Right lobe of liver (tissue), 4 donors: Measurements from ENCODE around the gene SLC28A3.
"Not testable (repeated sequence)": the region's sequence is repeated elsewhere in the genome, so short reads cannot be mapped to it uniquely, and the experiment has no call there.

Source experiments
- POLR2A ChIP-seq: fragments of 450-650 bp; IDR thresholded peaks from one replicate; pipeline ENCODE4 v1.6.1; 2017; ENCODE audit warnings: antibody characterized with exemption, mild to moderate bottlenecking
- TF ChIP-seq, protein P1 (sequence below), 4 donors: fragments of 200-600 bp in 3 of 4; fragments of 450-650 bp in 1 of 4; IDR thresholded peaks; one replicate each; pipeline versions ENCODE4 v1.5.1 to v1.8.0; 2016 to 2022; ENCODE audit warnings: antibody characterized with exemption in 4 of 4, mild to moderate bottlenecking in 2 of 4
- donor health status: DM: no; HTN: no; CAD: no.
- donor health status: DM: no; HTN: no; CAD: no.
- donor health status: DM: no; HTN: yes; CAD: no.

DNA sequence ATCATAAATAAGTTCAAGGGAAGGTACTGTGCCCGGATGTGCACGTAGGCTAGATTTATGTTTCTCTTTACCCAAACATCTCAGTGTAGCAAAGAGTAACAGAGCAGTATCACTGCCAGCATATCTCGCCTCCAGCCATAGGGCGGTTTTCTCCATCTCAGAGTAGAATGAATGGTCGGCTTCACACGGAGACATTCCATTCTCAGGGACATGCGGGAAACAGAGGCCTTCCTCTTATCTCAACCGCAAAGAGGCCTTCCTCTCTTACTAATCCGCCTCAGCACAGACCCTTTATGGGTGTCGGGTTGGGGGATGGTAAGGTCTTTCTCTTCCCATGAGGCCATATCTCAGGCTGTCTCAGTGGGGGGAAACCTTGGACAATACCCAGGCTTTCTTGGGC is 27.2 kb upstream of the SLC28A3 start:
- TF ChIP-seq, protein P1, sequence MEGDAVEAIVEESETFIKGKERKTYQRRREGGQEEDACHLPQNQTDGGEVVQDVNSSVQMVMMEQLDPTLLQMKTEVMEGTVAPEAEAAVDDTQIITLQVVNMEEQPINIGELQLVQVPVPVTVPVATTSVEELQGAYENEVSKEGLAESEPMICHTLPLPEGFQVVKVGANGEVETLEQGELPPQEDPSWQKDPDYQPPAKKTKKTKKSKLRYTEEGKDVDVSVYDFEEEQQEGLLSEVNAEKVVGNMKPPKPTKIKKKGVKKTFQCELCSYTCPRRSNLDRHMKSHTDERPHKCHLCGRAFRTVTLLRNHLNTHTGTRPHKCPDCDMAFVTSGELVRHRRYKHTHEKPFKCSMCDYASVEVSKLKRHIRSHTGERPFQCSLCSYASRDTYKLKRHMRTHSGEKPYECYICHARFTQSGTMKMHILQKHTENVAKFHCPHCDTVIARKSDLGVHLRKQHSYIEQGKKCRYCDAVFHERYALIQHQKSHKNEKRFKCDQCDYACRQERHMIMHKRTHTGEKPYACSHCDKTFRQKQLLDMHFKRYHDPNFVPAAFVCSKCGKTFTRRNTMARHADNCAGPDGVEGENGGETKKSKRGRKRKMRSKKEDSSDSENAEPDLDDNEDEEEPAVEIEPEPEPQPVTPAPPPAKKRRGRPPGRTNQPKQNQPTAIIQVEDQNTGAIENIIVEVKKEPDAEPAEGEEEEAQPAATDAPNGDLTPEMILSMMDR (IDR thresholded peaks at IDR 0.05) = not testable (repeated sequence)
- TF ChIP-seq POLR2A = not testable (repeated sequence)
